MM.1S (cell line): Measurements from ENCODE around the gene IGSF5.
"Not testable (repeated sequence)": the region's sequence is repeated elsewhere in the genome, so short reads cannot be mapped to it uniquely, and the experiment has no call there.

Source experiments
- DNase-seq: peaks from one replicate; pipeline ENCODE4 v3.0.0-alpha.2; 2015
- H2AFZ ChIP-seq: fragments of 300-600 bp; sonication (generic); 2 replicates; pipeline ENCODE4 v1.6.0; 2016; ENCODE audit warnings: antibody characterized with exemption, low read length
- H3F3A ChIP-seq: fragments of 300-600 bp; sonication (generic); 2 replicates; pipeline ENCODE4 v1.6.1; 2016; ENCODE audit warnings: mild to moderate bottlenecking, antibody characterized with exemption, low read length, moderate library complexity, mixed read lengths; ENCODE audit not compliant: insufficient read depth
- H3K27ac ChIP-seq: fragments of 300-600 bp; sonication (generic); 2 replicates; pipeline ENCODE4 v1.5.1; 2016; ENCODE audit warnings: mild to moderate bottlenecking, low read length
- H3K27me3 ChIP-seq: fragments of 300-600 bp; sonication (generic); replicated peaks from 2 replicates; pipeline ENCODE4 v1.6.0; 2016; ENCODE audit warnings: low read length; ENCODE audit not compliant: insufficient read depth
- H3K36me3 ChIP-seq: fragments of 300-600 bp; sonication (generic); replicated peaks from 2 replicates; pipeline ENCODE4 v1.6.1; 2016; ENCODE audit warnings: mild to moderate bottlenecking, low read length, mixed read lengths; ENCODE audit not compliant: insufficient read depth
- H3K4me1 ChIP-seq: fragments of 300-600 bp; sonication (generic); 2 replicates; pipeline ENCODE4 v1.6.1; 2016; ENCODE audit warnings: low read length, mixed read lengths
- H3K4me2 ChIP-seq: fragments of 300-600 bp; sonication (generic); 2 replicates; pipeline ENCODE4 v1.6.0; 2016; ENCODE audit warnings: low read depth, low read length
- H3K4me3 ChIP-seq: fragments of 300-600 bp; sonication (generic); 2 replicates; pipeline ENCODE4 v1.5.1; 2016; ENCODE audit warnings: low read length, mixed read lengths
- H3K79me2 ChIP-seq: fragments of 300-600 bp; sonication (generic); 2 replicates; pipeline ENCODE4 v1.6.1; 2016; ENCODE audit warnings: mixed run types, low read length, mixed read lengths
- H3K9ac ChIP-seq: fragments of 300-600 bp; sonication (generic); 2 replicates; pipeline ENCODE4 v1.6.1; 2016; ENCODE audit warnings: low read length, mixed read lengths
- H3K9me2 ChIP-seq: fragments of 300-600 bp; sonication (generic); replicated peaks from 2 replicates; pipeline ENCODE4 v1.6.1; 2016; ENCODE audit warnings: mild to moderate bottlenecking, low read length, mixed read lengths; ENCODE audit not compliant: insufficient read depth
- H3K9me3 ChIP-seq: fragments of 300-600 bp; sonication (generic); replicated peaks from 2 replicates; pipeline ENCODE4 v1.6.1; 2016; ENCODE audit warnings: mild to moderate bottlenecking, low read length, mixed read lengths; ENCODE audit not compliant: insufficient read depth
- H4K20me1 ChIP-seq: fragments of 300-600 bp; sonication (generic); 2 replicates; pipeline ENCODE4 v1.6.1; 2016; ENCODE audit warnings: mild to moderate bottlenecking, low read length, moderate library complexity, mixed read lengths; ENCODE audit not compliant: insufficient read depth
- CTCF ChIP-seq: fragments of 300-600 bp; sonication (generic); IDR thresholded peaks from 2 replicates; pipeline ENCODE4 v1.5.1; 2016; ENCODE audit warnings: antibody characterized with exemption, low read length, mixed read lengths
- EZH2 ChIP-seq: fragments of 300-600 bp; sonication (generic); optimal IDR thresholded peaks from 2 replicates; pipeline ENCODE3; 2017; ENCODE audit warnings: low read depth, mild to moderate bottlenecking, antibody characterized with exemption, low read length, mixed read lengths
- EZH2phosphoT487 ChIP-seq: fragments of 300-600 bp; sonication (generic); IDR thresholded peaks from 2 replicates; pipeline ENCODE4 v1.6.1; 2018; ENCODE audit warnings: antibody characterized with exemption, low read length

Gene IGSF5

GRCh38 chr21:39744883-39745282, at the start of gene IGSF5:
Gene IGSF5 (plus strand): TSS chr21:39745183. CDS start chr21:39745510, 327 bp downstream.
- not testable (repeated sequence) for H3K27me3 ChIP-seq, H3K4me3 ChIP-seq, H3K9me2 ChIP-seq, H3K9ac ChIP-seq, H3K4me1 ChIP-seq, H3K9me3 ChIP-seq, H2AFZ ChIP-seq, H3F3A ChIP-seq, H3K4me2 ChIP-seq, DNase-seq, H3K27ac ChIP-seq, H3K36me3 ChIP-seq, H3K79me2 ChIP-seq, H4K20me1 ChIP-seq

GRCh38 chr21:39696196-39696595, 48.8 kb upstream of the IGSF5 start:
- H3K36me3 ChIP-seq = no peaks in the 10 kb centered on the region
- no peak overlapping the region for H3K9ac ChIP-seq
- no peak overlapping the region for H3K4me3 ChIP-seq
- no peaks in the 10 kb centered on the region for H3K9me2 ChIP-seq
- no peak overlapping the region for H3K27ac ChIP-seq
- no peaks in the 10 kb centered on the region for H3K79me2 ChIP-seq
- no peak overlapping the region for H2AFZ ChIP-seq
- DNase-seq = no peak
- H3K9me3 ChIP-seq = no peaks in the 10 kb centered on the region
- no peaks in the 10 kb centered on the region for H3F3A ChIP-seq
- no peaks in the 10 kb centered on the region for H4K20me1 ChIP-seq
- no peak overlapping the region for H3K4me2 ChIP-seq
- TF ChIP-seq EZH2 (no peak), EZH2phosphoT487 (no peak), CTCF (no peak)
- no peaks in the 10 kb centered on the region for H3K27me3 ChIP-seq
- no peaks in the 10 kb centered on the region for H3K4me1 ChIP-seq

GRCh38 chr21:39696618-39697017, 48.4 kb upstream of the IGSF5 start:
- no peak overlapping the region for H3K4me3 ChIP-seq
- no peak overlapping the region for H2AFZ ChIP-seq
- H3K4me1 ChIP-seq = no peaks in the 10 kb centered on the region
- H3K9ac ChIP-seq = no peak overlapping the region
- H3K79me2 ChIP-seq = no peaks in the 10 kb centered on the region
- H3K27me3 ChIP-seq = no peaks in the 10 kb centered on the region
- no peaks in the 10 kb centered on the region for H4K20me1 ChIP-seq
- H3K9me2 ChIP-seq = no peaks in the 10 kb centered on the region
- no peak overlapping the region for H3K4me2 ChIP-seq
- H3K36me3 ChIP-seq = no peaks in the 10 kb centered on the region
- no peak overlapping the region for H3K27ac ChIP-seq
- H3F3A ChIP-seq = no peaks in the 10 kb centered on the region
- no peak for DNase-seq
- H3K9me3 ChIP-seq = no peaks in the 10 kb centered on the region
- TF ChIP-seq CTCF = no peak
- TF ChIP-seq EZH2 = no peak

DNA sequence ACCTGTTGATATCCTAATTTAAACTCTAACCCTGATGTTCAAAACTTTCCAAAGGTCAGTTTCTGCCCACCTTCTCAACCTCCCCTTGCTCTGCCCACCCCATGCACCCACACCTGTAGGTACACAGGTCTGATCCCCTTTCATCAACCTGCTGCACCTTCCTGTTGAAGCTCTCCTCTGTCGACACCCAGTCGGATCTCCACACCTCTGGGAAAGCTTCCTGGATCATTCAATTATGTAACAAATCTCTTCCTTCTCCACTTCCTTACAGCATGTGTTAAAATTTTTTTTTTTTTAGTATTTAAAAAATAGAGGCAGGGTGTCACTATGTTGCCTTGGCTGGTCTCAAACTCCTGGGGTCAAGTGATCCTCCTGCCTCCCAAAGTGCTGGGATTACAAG, 44.7 kb upstream of the IGSF5 start:
- Histone ChIP-seq H3K27me3 (no peaks in the 10 kb centered on the region), H3K9me2 (no peaks in the 10 kb centered on the region), H3K27ac (no peak overlapping the region), H3K4me1 (no peaks in the 10 kb centered on the region), H3K9ac (no peak overlapping the region), H2AFZ (no peak overlapping the region), H3F3A (no peaks in the 10 kb centered on the region), H3K79me2 (no peaks in the 10 kb centered on the region), H3K4me2 (no peak overlapping the region), H3K9me3 (no peaks in the 10 kb centered on the region), H3K4me3 (no peak overlapping the region), H3K36me3 (no peaks in the 10 kb centered on the region), H4K20me1 (no peaks in the 10 kb centered on the region)
- DNase-seq = no peak
- TF ChIP-seq CTCF (no peak), EZH2 (no peak), EZH2phosphoT487 (no peak)
